OCI-LY7 (cell line): ENCODE data around the gene ARL8B.

ENCODE experiments used
- CTCF ChIP-seq: fragments of 200-600 bp; sonication (generic); conservative IDR thresholded peaks from 2 replicates; pipeline ENCODE4 v1.5.1; 2014; ENCODE audit warnings: mild to moderate bottlenecking, antibody characterized with exemption, low read length, moderate library complexity, mixed read lengths
- EZH2phosphoT487 ChIP-seq: fragments of 200-600 bp; sonication (generic); IDR thresholded peaks from 2 replicates; pipeline ENCODE4 v1.6.1; 2018; ENCODE audit warnings: low read depth, borderline replicate concordance, mild to moderate bottlenecking, mixed run types, antibody characterized with exemption, low read length, moderate library complexity, mixed read lengths

GRCh38 chr3:5079761-5080160, 42.3 kb upstream of the ARL8B start:
- TF ChIP-seq EZH2phosphoT487 (no peak), CTCF (no peak)
